Esophagus squamous epithelium (tissue), 5 donors: ENCODE results near the gene SYT5. TPM values are rescaled to one million over a fixed set of nuclear protein-coding genes. Genes with fewer than 3 reads are reported as not detected.
"Not testable (repeated sequence)": the region's sequence is repeated elsewhere in the genome, so short reads cannot be mapped to it uniquely, and the experiment has no call there.

Source experiments
- DNase-seq: peaks from one replicate; lab custom pipeline; 2025; lab: John Stamatoyannopoulos, UW
- H3K27ac ChIP-seq, 4 donors: fragments of 200-600 bp; sonication (generic); one replicate each; pipeline ENCODE4 v1.5.1; 2016 to 2019; ENCODE audit warnings: mild to moderate bottlenecking in 1 of 4
- H3K27me3 ChIP-seq, 4 donors: fragments of 200-600 bp; sonication (generic); 1 replicate in 3 of 4; 2 replicates in 1 of 4; pipeline versions ENCODE4 v1.5.1 to v1.6.0; 2017 to 2021; ENCODE audit warnings: antibody characterized with exemption in 1 of 4
- H3K36me3 ChIP-seq, 3 donors: fragments of 200-600 bp; sonication (generic); one replicate each; pipeline ENCODE4 v1.5.1; 2016 to 2019
- H3K4me1 ChIP-seq, 3 donors: fragments of 200-600 bp; sonication (generic); one replicate each; pipeline ENCODE4 v1.5.1; 2017 to 2019
- H3K4me3 ChIP-seq, 4 donors: fragments of 200-600 bp; sonication (generic); 1 replicate in 3 of 4; 2 replicates in 1 of 4; pipeline ENCODE4 v1.5.1; 2016 to 2019; ENCODE audit warnings: mild to moderate bottlenecking in 2 of 4, moderate library complexity in 1 of 4
- H3K9me3 ChIP-seq, 3 donors: fragments of 200-600 bp; sonication (generic); one replicate each; pipeline ENCODE4 v1.5.1; 2016 to 2019
- CTCF ChIP-seq, 6 experiments: fragments of 450-650 bp in 4 of 6; fragments of 200-600 bp in 2 of 6; sonication (generic) in 2 of 6; IDR thresholded peaks; one replicate each; pipeline ENCODE4 v1.5.1; 2016 to 2019; ENCODE audit warnings: antibody characterized with exemption in 6 of 6, mild to moderate bottlenecking in 4 of 6, moderate library complexity in 4 of 6
- POLR2A ChIP-seq, 4 donors: fragments of 450-650 bp; IDR thresholded peaks; one replicate each; pipeline ENCODE4 v1.6.1; 2017; ENCODE audit warnings: antibody characterized with exemption in 4 of 4, mild to moderate bottlenecking in 4 of 4, moderate library complexity in 3 of 4
- WGBS, 2 donors: methylation state at CpG; one replicate each; pipeline ENCODE4 v1.1.5; 2018; 5-methylcytosine and 5-hydroxymethylcytosine counted together
- intact Hi-C: fragments of 100-400 bp; cut with DNase I; formaldehyde crosslinking; loops from one replicate; pipeline ENCODE4 v1.15.0; 2022
- total RNA-seq, 4 donors: library from RNA; depleted of rRNA; stranded (reverse); fragments of >200 nt; gene quantifications; one replicate each; pipeline ENCODE4 v1.1.0, GENCODE V29; 2016
- donor health status: DM: yes; HTN: yes; CAD: no.

SYT5 gene
- total RNA-seq, 4 donors from 2014 or later: 0.22 TPM; not detected in 3

GRCh38 chr19:55228015-55228391 is 47.9 kb upstream of the SYT5 start:
- Histone ChIP-seq H3K27me3 (no peaks in the 10 kb centered on the region), H3K36me3 (peaks cover 33 to 73% (median 37%) of the 10 kb centered on the region in 3 donors), H3K9me3 (no peaks in the 10 kb centered on the region), H3K27ac (no peak overlapping the region), H3K4me1 (no peaks in the 10 kb centered on the region), H3K4me3 (no peak overlapping the region)
- no peak for DNase-seq
- 85% methylated on average over 4 of the region's 17 CpGs; no CpG with 5 or more reads in 1 of the 2 donors for WGBS, 2 donors
- intact Hi-C loops: no loop called here
- no peak for TF ChIP-seq CTCF (IDR thresholded peaks at IDR 0.05)
- no peak for TF ChIP-seq POLR2A (IDR thresholded peaks at IDR 0.05)

GRCh38 chr19:55227241-55228014 is 47.3 kb upstream of the SYT5 start:
- 82 to 95% methylated on average over 12 to 16 of the region's 25 CpGs for WGBS, 2 donors
- H3K27ac ChIP-seq: no peak overlapping the region
- intact Hi-C loops: no loop called here
- no peak overlapping the region for H3K4me3 ChIP-seq
- no peaks in the 10 kb centered on the region for H3K4me1 ChIP-seq
- H3K27me3 ChIP-seq: no peaks in the 10 kb centered on the region
- H3K9me3 ChIP-seq: no peaks in the 10 kb centered on the region
- H3K36me3 ChIP-seq: peaks cover 29 to 67% (median 33%) of the 10 kb centered on the region in 3 donors
- DNase-seq: no peak
- TF ChIP-seq POLR2A (IDR thresholded peaks at IDR 0.05) (no peak), CTCF (IDR thresholded peaks at IDR 0.05) (no peak)

GRCh38 chr19:55226788-55227187 is 46.7 kb upstream of the SYT5 start:
- peaks cover 22 to 61% (median 26%) of the 10 kb centered on the region in 3 donors for H3K36me3 ChIP-seq
- no peaks in the 10 kb centered on the region for H3K27me3 ChIP-seq
- no peaks in the 10 kb centered on the region for H3K4me1 ChIP-seq
- no peak overlapping the region for H3K4me3 ChIP-seq
- DNase-seq: no peak
- intact Hi-C loops: no loop called here
- no peaks in the 10 kb centered on the region for H3K9me3 ChIP-seq
- TF ChIP-seq CTCF (IDR thresholded peaks at IDR 0.05) (no peak), POLR2A (IDR thresholded peaks at IDR 0.05) (no peak)
- no peak overlapping the region for H3K27ac ChIP-seq
- WGBS, 2 donors: 60 to 78% methylated on average over 1 to 15 of the region's 18 CpGs

GRCh38 chr19:55226273-55226672 is 46.2 kb upstream of the SYT5 start:
- WGBS, 2 donors: 86 to 92% methylated on average over 7 to 8 of the region's 9 CpGs
- Histone ChIP-seq H3K27me3 (no peaks in the 10 kb centered on the region), H3K36me3 (peaks cover 17 to 55% (median 21%) of the 10 kb centered on the region in 3 donors), H3K4me3 (no peak overlapping the region), H3K9me3 (no peaks in the 10 kb centered on the region), H3K27ac (no peak overlapping the region), H3K4me1 (no peaks in the 10 kb centered on the region)
- intact Hi-C loops: no loop called here
- DNase-seq: no peak
- TF ChIP-seq POLR2A (IDR thresholded peaks at IDR 0.05): no peak
- no peak for TF ChIP-seq CTCF (IDR thresholded peaks at IDR 0.05)

- H3K27me3 ChIP-seq: no peaks in the 10 kb centered on the region
- no peak overlapping the region for H3K4me3 ChIP-seq
- DNase-seq: no peak
- H3K27ac ChIP-seq: no peak overlapping the region
- no peak for TF ChIP-seq CTCF (IDR thresholded peaks at IDR 0.05)
- TF ChIP-seq POLR2A (IDR thresholded peaks at IDR 0.05): no peak
- WGBS, 2 donors: 83 to 90% methylated on average over 5 to 6 of the region's 7 CpGs
- H3K9me3 ChIP-seq: no peaks in the 10 kb centered on the region
- intact Hi-C loops: no loop called here
- H3K36me3 ChIP-seq: peaks cover 11 to 48% (median 16%) of the 10 kb centered on the region in 3 donors
- H3K4me1 ChIP-seq: no peaks in the 10 kb centered on the region
These were observed 45.4 kb upstream of the SYT5 start for GRCh38 chr19:55225415-55225958.

- DNase-seq: not testable (repeated sequence)
- 56 to 86% methylated on average over 2 to 9 of the region's 11 CpGs for WGBS, 2 donors
These were observed 44.8 kb upstream of the SYT5 start for GRCh38 chr19:55224679-55225414.

More at GRCh38 chr19:55224679-55225414, 44.8 kb upstream of the SYT5 start:
- H3K4me1 ChIP-seq, H3K27me3 ChIP-seq, H3K9me3 ChIP-seq, intact Hi-C loops, H3K27ac ChIP-seq, H3K4me3 ChIP-seq: not testable (repeated sequence)
- peaks cover 4 to 41% (median 12%) of the 10 kb centered on the region in 3 donors for H3K36me3 ChIP-seq
